Type B pancreatic cell (in vitro differentiated cells): ENCODE data around the gene PGF. TPM values are rescaled to one million over a fixed set of nuclear protein-coding genes. Genes with fewer than 3 reads are reported as not detected.

Experiments
- DNase-seq: peaks from one replicate; pipeline ENCODE4 v3.0.0; 2021; ENCODE audit warnings: mixed read lengths; ENCODE audit not compliant: unreplicated experiment; ENCODE audit errors: extremely low spot score
- H3K27ac Mint-ChIP-seq: 2 replicates; pipeline ENCODE4 v1.8.0; 2021; ENCODE audit warnings: mild to moderate bottlenecking, mixed read lengths
- H3K27me3 Mint-ChIP-seq: 2 replicates; pipeline ENCODE4 v1.8.0; 2021; ENCODE audit warnings: mixed read lengths
- H3K36me3 Mint-ChIP-seq: 2 replicates; pipeline ENCODE4 v1.8.0; 2021; ENCODE audit warnings: mixed read lengths
- H3K4me1 Mint-ChIP-seq: one replicate; pipeline ENCODE4 v1.8.0; 2021; ENCODE audit warnings: mixed read lengths; ENCODE audit not compliant: unreplicated experiment
- H3K4me3 Mint-ChIP-seq: 2 replicates; pipeline ENCODE4 v1.8.0; 2021; ENCODE audit warnings: mild to moderate bottlenecking, mixed read lengths
- H3K9me3 Mint-ChIP-seq: 2 replicates; pipeline ENCODE4 v1.8.0; 2021; ENCODE audit warnings: mixed read lengths
- CTCF ChIP-seq: fragments of 200-600 bp; sonication (generic); conservative IDR thresholded peaks from 2 replicates; pipeline ENCODE4 v1.5.0; 2021; ENCODE audit warnings: antibody characterized with exemption, mild to moderate bottlenecking
- total RNA-seq: library from RNA; stranded (reverse); gene quantifications from 2 replicates; pipeline ENCODE4 v1.2.1, GENCODE V29; 2021; ENCODE audit warnings: low replicate concordance

PGF gene
- total RNA-seq, 1 donor from 2014 or later = 16.8 TPM

- peaks cover 13% of the 10 kb centered on the region for H3K27me3 Mint-ChIP-seq
- no peak overlapping the region for H3K4me3 Mint-ChIP-seq
- no peak for TF ChIP-seq CTCF
- DNase-seq = no peak
- no peak overlapping the region for H3K27ac Mint-ChIP-seq
- no peaks in the 10 kb centered on the region for H3K36me3 Mint-ChIP-seq
- H3K4me1 Mint-ChIP-seq = peaks cover 36% of the 10 kb centered on the region
- no peaks in the 10 kb centered on the region for H3K9me3 Mint-ChIP-seq
Observed at GRCh38 chr14:74962493-74962892, 7.1 kb upstream of the PGF start.

- H3K27me3 Mint-ChIP-seq = peaks cover 10% of the 10 kb centered on the region
- TF ChIP-seq CTCF = no peak
- H3K4me3 Mint-ChIP-seq = no peak overlapping the region
- DNase-seq = no peak
- H3K4me1 Mint-ChIP-seq = peaks cover 36% of the 10 kb centered on the region
- H3K27ac Mint-ChIP-seq = no peak overlapping the region
- H3K9me3 Mint-ChIP-seq = no peaks in the 10 kb centered on the region
- H3K36me3 Mint-ChIP-seq = no peaks in the 10 kb centered on the region
Observed at GRCh38 chr14:74962046-74962445, 6.6 kb upstream of the PGF start.

- Mint-ChIP-seq H3K27me3 (peaks cover 12% of the 10 kb centered on the region), H3K36me3 (no peaks in the 10 kb centered on the region), H3K27ac (no peak overlapping the region), H3K4me1 (peaks cover 36% of the 10 kb centered on the region), H3K9me3 (no peaks in the 10 kb centered on the region), H3K4me3 (no peak overlapping the region)
- DNase-seq = no peak
- TF ChIP-seq CTCF = no peak
Observed at GRCh38 chr14:74961238-74961911, 6.0 kb upstream of the PGF start.

- TF ChIP-seq CTCF = no peak
- Mint-ChIP-seq H3K27me3 (peaks cover 14% of the 10 kb centered on the region), H3K27ac (no peak overlapping the region), H3K4me1 (peaks cover 33% of the 10 kb centered on the region), H3K9me3 (no peaks in the 10 kb centered on the region), H3K36me3 (no peaks in the 10 kb centered on the region), H3K4me3 (no peak overlapping the region)
- no peak for DNase-seq
Observed at GRCh38 chr14:74960736-74961135, 5.3 kb upstream of the PGF start.

GRCh38 chr14:74959596-74960180 lies 4.3 kb upstream of the PGF start:
- H3K4me1 Mint-ChIP-seq = peaks cover 33% of the 10 kb centered on the region
- TF ChIP-seq CTCF = no peak
- H3K27ac Mint-ChIP-seq = no peak overlapping the region
- DNase-seq = no peak
- H3K27me3 Mint-ChIP-seq = peaks cover 14% of the 10 kb centered on the region
- no peaks in the 10 kb centered on the region for H3K9me3 Mint-ChIP-seq
- no peaks in the 10 kb centered on the region for H3K36me3 Mint-ChIP-seq
- no peak overlapping the region for H3K4me3 Mint-ChIP-seq
